GM19452 (cell line): Measurements from ENCODE around the gene B3GALT4.

Experiments used
- ATAC-seq: cut with Tn5 transposase; IDR thresholded peaks from one replicate; pipeline ENCODE4 v1.9.1; 2021; ENCODE audit not compliant: unreplicated experiment

B3GALT4 gene

GRCh38 chr6:33313709-33314514 lies 37.0 kb downstream of the B3GALT4 start, which contains the start of gene TAPBP:
TSS of gene TAPBP (minus strand) at chr6:33314078. CDS start at chr6:33314041, 37 bp downstream.
- ATAC-seq, result peak; percentile 40

- ATAC-seq, result no peak
Observed at GRCh38 chr6:33314515-33314942, 37.6 kb downstream of the B3GALT4 start.

- no peak for ATAC-seq
Observed at GRCh38 chr6:33314943-33315792, 38.2 kb downstream of the B3GALT4 start.

GRCh38 chr6:33315793-33316602 lies 39.1 kb downstream of the B3GALT4 start:
- ATAC-seq, result no peak

GRCh38 chr6:33316603-33317418 lies 39.9 kb downstream of the B3GALT4 start:
- no peak for ATAC-seq

GRCh38 chr6:33317419-33317668 lies 40.4 kb downstream of the B3GALT4 start:
- no peak for ATAC-seq

- peak; percentile 43 for ATAC-seq
Observed at GRCh38 chr6:33317669-33318425, 40.9 kb downstream of the B3GALT4 start, which contains the start of gene ZBTB22. TSS of gene ZBTB22 (minus strand) at chr6:33317744. CDS start at chr6:33316916, 828 bp downstream.

- no peak for ATAC-seq
Observed at GRCh38 chr6:33318426-33319073, 41.6 kb downstream of the B3GALT4 start.

- no peak for ATAC-seq
Observed at GRCh38 chr6:33319939-33320314, 43.0 kb downstream of the B3GALT4 start.

GRCh38 chr6:33320315-33321181 lies 43.6 kb downstream of the B3GALT4 start:
- no peak for ATAC-seq

- ATAC-seq, result no peak
Observed at GRCh38 chr6:33321227-33321626, 44.3 kb downstream of the B3GALT4 start.

- peak; percentile 7 for ATAC-seq
Observed at GRCh38 chr6:33323623-33323948, 46.7 kb downstream of the B3GALT4 start.

- no peak for ATAC-seq
Observed at GRCh38 chr6:33324125-33324524, 47.2 kb downstream of the B3GALT4 start.
